Omental fat pad (tissue), 4 donors: ENCODE results near the gene DMPK. TPM values are rescaled to one million over a fixed set of nuclear protein-coding genes. Genes with fewer than 3 reads are reported as not detected.

ENCODE experiments used
- ATAC-seq: fragments of 150-250 bp; one replicate; pipeline ENCODE4 v1.9.1; 2016; ENCODE audit warnings: mild to moderate bottlenecking, moderate library complexity; ENCODE audit not compliant: low FRiP score
- DNase-seq: peaks from one replicate; pipeline ENCODE4 v3.0.0-alpha.2; 2019; ENCODE audit warnings: low spot score
- total RNA-seq, 4 donors: library from RNA; depleted of rRNA; stranded (reverse); fragments of >200 nt; gene quantifications; one replicate each; pipeline ENCODE4 v1.1.0, GENCODE V29; 2016
- TF ChIP-seq, protein P1 (sequence below), 3 donors: fragments of 450-650 bp; IDR thresholded peaks; one replicate each; pipeline ENCODE4 v1.5.1; 2016 to 2017; ENCODE audit warnings: antibody characterized with exemption in 3 of 3, mild to moderate bottlenecking in 3 of 3, moderate library complexity in 2 of 3

The DMPK gene
- total RNA-seq, 4 donors from 2014 or later, result 9.4 to 30.1 (median 23.2) TPM

GRCh38 chr19:45814851-45815480 is 32.7 kb upstream of the DMPK start, which contains the start of gene RSPH6A:
RSPH6A (minus strand) TSS chr19:45815308; CDS start chr19:45815176, 132 bp downstream.
- no peak for ATAC-seq

DNA sequence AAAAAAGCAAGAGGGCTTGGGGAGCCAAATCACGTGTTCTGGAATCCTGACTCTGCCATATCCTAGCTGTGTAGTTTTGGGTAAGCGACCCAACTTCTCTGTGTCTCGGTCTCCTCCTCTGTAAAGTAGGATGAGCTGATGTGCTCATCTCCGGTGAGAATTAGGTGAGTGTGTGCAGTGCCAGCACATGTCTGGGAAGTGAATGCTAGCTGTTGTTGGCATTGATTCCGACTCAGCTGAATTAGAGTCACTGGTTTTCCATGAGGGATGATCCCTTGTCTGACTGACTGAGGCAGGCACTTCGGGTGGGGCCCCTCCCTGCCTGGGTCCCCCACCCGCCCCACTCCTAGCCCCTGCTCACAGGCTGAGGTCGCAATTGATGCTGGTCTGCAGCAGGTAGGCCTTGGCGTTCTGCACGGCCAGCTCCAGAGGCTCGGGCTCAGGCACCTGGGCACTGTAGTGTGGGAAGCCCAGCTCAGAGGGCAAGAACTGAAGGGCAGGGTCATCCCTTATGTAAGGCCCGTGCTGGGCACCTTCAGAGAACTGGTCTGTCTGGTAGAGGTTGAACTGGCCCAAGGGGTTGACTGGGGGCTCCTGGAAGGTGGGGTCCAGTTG is 32.0 kb upstream of the DMPK start:
- TF ChIP-seq, protein P1, sequence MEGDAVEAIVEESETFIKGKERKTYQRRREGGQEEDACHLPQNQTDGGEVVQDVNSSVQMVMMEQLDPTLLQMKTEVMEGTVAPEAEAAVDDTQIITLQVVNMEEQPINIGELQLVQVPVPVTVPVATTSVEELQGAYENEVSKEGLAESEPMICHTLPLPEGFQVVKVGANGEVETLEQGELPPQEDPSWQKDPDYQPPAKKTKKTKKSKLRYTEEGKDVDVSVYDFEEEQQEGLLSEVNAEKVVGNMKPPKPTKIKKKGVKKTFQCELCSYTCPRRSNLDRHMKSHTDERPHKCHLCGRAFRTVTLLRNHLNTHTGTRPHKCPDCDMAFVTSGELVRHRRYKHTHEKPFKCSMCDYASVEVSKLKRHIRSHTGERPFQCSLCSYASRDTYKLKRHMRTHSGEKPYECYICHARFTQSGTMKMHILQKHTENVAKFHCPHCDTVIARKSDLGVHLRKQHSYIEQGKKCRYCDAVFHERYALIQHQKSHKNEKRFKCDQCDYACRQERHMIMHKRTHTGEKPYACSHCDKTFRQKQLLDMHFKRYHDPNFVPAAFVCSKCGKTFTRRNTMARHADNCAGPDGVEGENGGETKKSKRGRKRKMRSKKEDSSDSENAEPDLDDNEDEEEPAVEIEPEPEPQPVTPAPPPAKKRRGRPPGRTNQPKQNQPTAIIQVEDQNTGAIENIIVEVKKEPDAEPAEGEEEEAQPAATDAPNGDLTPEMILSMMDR (IDR thresholded peaks at IDR 0.05), result no peak
- DNase-seq (no peak), ATAC-seq (no peak)

More at GRCh38 chr19:45814851-45815480, 32.7 kb upstream of the DMPK start, which contains the start of gene RSPH6A:
- TF ChIP-seq, protein P1 (IDR thresholded peaks at IDR 0.05), result no peak
- DNase-seq, result no peak

DNA sequence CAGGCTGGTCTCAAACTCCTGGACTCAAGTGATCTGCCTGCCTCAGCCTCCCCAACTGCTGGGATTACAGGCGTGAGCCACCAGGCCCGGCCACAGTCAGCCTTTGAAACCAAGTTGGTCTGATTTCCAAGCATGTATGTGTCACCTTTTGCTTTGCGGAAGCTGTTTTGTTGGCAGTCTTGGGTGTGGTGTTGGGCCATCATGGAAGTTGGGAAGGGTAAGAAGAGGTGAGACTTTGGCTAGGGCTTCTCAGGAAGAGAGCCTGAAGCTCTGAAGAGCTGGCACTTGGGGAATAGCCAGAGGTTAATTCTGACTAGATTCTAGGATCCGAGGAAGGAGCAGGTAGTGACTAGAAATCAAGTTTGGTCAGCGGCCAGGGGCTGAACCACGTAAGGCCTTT is 30.0 kb upstream of the DMPK start:
- TF ChIP-seq, protein P1 (IDR thresholded peaks at IDR 0.05), result no peak
- ATAC-seq (no peak), DNase-seq (no peak)

- ATAC-seq (no peak), DNase-seq (no peak)
- TF ChIP-seq, protein P1 (IDR thresholded peaks at IDR 0.05), result no peak
These were observed 27.4 kb upstream of the DMPK start for GRCh38 chr19:45809643-45810159.

- no peak for DNase-seq
- ATAC-seq, result no peak
- TF ChIP-seq, protein P1 (IDR thresholded peaks at IDR 0.05), result no peak
These were observed 23.4 kb upstream of the DMPK start for GRCh38 chr19:45805719-45806118.

GRCh38 chr19:45804959-45805230 is 22.6 kb upstream of the DMPK start:
- DNase-seq, result no peak
- no peak for ATAC-seq
- TF ChIP-seq, protein P1 (IDR thresholded peaks at IDR 0.05), result no peak
